ENCODE results near the gene FCAR.

DNA sequence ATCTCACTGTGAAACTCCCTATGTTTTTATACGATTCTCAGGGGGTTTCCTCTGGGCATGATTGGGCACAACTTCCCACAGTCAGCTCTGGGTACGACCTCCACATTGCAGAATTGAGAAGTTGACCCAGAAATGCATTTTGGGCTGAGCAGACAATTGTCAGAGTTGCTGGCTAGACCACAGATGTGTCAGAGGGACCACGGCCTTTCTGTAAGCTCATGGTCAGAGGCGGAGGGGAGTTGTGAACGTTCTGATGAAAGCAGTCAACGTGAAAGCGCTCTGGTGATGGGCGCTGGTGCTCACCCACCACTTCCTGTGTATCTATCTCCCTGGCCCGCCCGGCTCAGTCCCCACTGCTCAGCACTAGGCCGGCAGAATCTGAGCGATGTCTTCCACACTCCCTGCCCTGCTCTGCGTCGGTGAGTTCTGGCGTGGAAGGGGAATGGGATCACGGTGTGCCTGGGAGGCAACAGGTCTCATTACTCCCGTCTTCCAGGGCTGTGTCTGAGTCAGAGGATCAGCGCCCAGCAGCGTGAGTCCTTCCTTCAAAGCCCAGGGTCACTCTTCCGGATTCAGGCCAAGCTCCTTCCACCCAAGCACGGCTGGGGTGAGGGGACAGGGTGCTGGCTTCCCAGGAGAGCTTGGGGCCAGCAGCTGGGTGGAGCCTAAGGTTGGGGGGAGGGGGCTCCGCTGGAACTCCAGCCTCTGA, 31.9 kb downstream of the FCAR start, which contains the start of gene NCR1:
- TF ChIP-seq, protein P1, sequence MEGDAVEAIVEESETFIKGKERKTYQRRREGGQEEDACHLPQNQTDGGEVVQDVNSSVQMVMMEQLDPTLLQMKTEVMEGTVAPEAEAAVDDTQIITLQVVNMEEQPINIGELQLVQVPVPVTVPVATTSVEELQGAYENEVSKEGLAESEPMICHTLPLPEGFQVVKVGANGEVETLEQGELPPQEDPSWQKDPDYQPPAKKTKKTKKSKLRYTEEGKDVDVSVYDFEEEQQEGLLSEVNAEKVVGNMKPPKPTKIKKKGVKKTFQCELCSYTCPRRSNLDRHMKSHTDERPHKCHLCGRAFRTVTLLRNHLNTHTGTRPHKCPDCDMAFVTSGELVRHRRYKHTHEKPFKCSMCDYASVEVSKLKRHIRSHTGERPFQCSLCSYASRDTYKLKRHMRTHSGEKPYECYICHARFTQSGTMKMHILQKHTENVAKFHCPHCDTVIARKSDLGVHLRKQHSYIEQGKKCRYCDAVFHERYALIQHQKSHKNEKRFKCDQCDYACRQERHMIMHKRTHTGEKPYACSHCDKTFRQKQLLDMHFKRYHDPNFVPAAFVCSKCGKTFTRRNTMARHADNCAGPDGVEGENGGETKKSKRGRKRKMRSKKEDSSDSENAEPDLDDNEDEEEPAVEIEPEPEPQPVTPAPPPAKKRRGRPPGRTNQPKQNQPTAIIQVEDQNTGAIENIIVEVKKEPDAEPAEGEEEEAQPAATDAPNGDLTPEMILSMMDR (IDR thresholded peaks at IDR 0.05) = no peak
- TF ChIP-seq POLR2A (IDR thresholded peaks at IDR 0.05; ENCODE audit: low read depth) = no peak
